HG03520 (cell line): ENCODE results near the gene ZNRF2.
A peak's percentile ranks its signal among the peaks of the same experiment; 100 is the strongest.

ENCODE experiments used
- ATAC-seq: cut with Tn5 transposase; IDR thresholded peaks from one replicate; pipeline ENCODE4 v1.9.1; 2021; ENCODE audit warnings: mild to moderate bottlenecking, moderate library complexity; ENCODE audit not compliant: unreplicated experiment

Gene ZNRF2

GRCh38 chr7:30284298-30285066, at the start of gene ZNRF2:
Gene ZNRF2, plus strand, starts transcription at chr7:30284597. Its CDS starts 761 bp downstream, at chr7:30285358.
- ATAC-seq = peak; percentile 85

- no peak for ATAC-seq
Measured at GRCh38 chr7:30237271-30237695, 47.1 kb upstream of the ZNRF2 start.

GRCh38 chr7:30238721-30239441, 45.5 kb upstream of the ZNRF2 start:
- ATAC-seq = peak; percentile 56

GRCh38 chr7:30240106-30240800, 44.1 kb upstream of the ZNRF2 start:
- no peak for ATAC-seq

- ATAC-seq = peak; percentile 37
Measured at GRCh38 chr7:30241767-30242166, 42.6 kb upstream of the ZNRF2 start.

GRCh38 chr7:30244340-30244739, 40.1 kb upstream of the ZNRF2 start:
- no peak for ATAC-seq

GRCh38 chr7:30245913-30246312, 38.5 kb upstream of the ZNRF2 start:
- ATAC-seq = no peak

- ATAC-seq = no peak
Measured at GRCh38 chr7:30246392-30246791, 38.0 kb upstream of the ZNRF2 start.

- no peak for ATAC-seq
Measured at GRCh38 chr7:30247541-30248401, 36.6 kb upstream of the ZNRF2 start.

GRCh38 chr7:30249316-30249715, 35.1 kb upstream of the ZNRF2 start:
- ATAC-seq = no peak

- no peak for ATAC-seq
Measured at GRCh38 chr7:30249986-30250774, 34.2 kb upstream of the ZNRF2 start.

- no peak for ATAC-seq
Measured at GRCh38 chr7:30251708-30252329, 32.6 kb upstream of the ZNRF2 start.

- ATAC-seq = no peak
Measured at GRCh38 chr7:30252885-30253795, 31.3 kb upstream of the ZNRF2 start.

- no peak for ATAC-seq
Measured at GRCh38 chr7:30253796-30254165, 30.6 kb upstream of the ZNRF2 start.

- ATAC-seq = no peak
Measured at GRCh38 chr7:30254248-30254647, 30.1 kb upstream of the ZNRF2 start.

- ATAC-seq = no peak
Measured at GRCh38 chr7:30254717-30255063, 29.7 kb upstream of the ZNRF2 start.

GRCh38 chr7:30255064-30255769, 29.2 kb upstream of the ZNRF2 start:
- no peak for ATAC-seq

GRCh38 chr7:30256349-30256858, 28.0 kb upstream of the ZNRF2 start:
- no peak for ATAC-seq
